ENCODE measurements around the gene TRIM38.
A peak's percentile ranks its signal among the peaks of the same experiment; 100 is the strongest.

Gene TRIM38

DNA sequence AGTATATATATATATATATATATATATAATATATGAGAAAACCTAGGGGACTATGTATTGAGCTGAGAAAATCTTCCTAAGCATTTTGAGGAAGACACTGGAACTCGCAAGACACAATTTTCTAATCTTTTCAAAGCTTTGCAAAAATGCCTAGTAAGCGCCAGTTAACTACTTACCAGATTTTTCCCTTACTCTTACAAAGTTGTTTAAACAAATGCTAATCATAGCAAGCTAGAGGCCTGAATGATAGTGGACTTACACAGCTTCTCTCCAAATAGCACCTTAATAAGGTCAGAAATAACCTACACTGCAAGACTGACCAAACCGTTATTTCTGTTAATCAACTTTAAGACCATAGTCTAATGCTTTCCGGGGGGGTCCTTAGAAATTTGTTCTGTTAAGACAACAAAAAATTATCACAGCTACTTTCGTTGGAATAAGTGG is 68.6 kb downstream of the TRIM38 start:
- TF ChIP-seq, protein P1, sequence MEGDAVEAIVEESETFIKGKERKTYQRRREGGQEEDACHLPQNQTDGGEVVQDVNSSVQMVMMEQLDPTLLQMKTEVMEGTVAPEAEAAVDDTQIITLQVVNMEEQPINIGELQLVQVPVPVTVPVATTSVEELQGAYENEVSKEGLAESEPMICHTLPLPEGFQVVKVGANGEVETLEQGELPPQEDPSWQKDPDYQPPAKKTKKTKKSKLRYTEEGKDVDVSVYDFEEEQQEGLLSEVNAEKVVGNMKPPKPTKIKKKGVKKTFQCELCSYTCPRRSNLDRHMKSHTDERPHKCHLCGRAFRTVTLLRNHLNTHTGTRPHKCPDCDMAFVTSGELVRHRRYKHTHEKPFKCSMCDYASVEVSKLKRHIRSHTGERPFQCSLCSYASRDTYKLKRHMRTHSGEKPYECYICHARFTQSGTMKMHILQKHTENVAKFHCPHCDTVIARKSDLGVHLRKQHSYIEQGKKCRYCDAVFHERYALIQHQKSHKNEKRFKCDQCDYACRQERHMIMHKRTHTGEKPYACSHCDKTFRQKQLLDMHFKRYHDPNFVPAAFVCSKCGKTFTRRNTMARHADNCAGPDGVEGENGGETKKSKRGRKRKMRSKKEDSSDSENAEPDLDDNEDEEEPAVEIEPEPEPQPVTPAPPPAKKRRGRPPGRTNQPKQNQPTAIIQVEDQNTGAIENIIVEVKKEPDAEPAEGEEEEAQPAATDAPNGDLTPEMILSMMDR (IDR thresholded peaks at IDR 0.05; ENCODE audit: borderline replicate concordance, control extremely low read depth, extremely low read depth, insufficient read depth, missing control alignments): no peak
- no peak for DNase-seq (ENCODE audit: low spot score)
- in situ Hi-C loops (cut with MboI; ENCODE audit: low sequenced_read_pairs, unreplicated experiment): loop anchor here (10.0 kb wide), 3 partner anchors 174 to 1804 kb away; a partner anchor contains a TSS

- in situ Hi-C loops (cut with MboI; ENCODE audit: low sequenced_read_pairs, unreplicated experiment): loop anchor here (10.0 kb wide), 3 partner anchors 173 to 1803 kb away; a partner anchor contains a TSS
- TF ChIP-seq, protein P1 (IDR thresholded peaks at IDR 0.05; ENCODE audit: borderline replicate concordance, control extremely low read depth, extremely low read depth, insufficient read depth, missing control alignments): peak; percentile 39
- DNase-seq (ENCODE audit: low spot score): peak; percentile 90
Measured at GRCh38 chr6:26031595-26032339, 69.2 kb downstream of the TRIM38 start.

DNA sequence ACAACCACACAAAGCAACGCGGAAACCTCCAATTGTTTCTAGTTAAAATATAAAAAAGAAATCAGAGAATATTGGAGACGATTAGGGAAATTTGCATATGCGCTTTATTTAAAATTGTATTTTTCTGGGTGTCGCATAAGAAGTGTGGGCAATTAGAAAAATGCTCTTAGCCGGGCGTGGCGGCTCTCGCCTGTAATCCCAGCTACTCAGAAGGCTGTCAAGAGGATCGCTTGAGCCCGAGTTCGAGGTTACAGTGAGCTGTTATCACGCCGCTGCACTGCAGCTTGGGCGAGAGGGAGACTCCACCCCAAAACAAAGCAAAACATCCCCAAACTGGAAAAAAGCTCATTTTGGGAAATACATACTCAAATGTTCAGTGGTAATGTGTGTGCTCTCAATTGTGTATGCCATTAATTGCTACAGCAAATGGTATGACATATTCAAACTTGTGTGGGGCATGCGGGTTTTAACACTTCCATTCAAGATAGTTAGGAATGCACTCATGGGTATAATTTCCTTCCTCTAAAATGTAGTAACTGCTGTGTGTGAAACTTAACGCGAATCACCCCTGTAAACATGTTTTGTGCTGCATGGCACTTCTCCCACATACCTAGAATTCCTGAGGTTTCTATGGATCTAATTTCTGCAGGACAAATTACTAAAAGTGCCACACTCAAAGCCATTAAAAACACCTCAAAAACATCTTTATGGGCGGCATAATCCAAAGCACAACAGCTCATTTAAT is 69.9 kb downstream of the TRIM38 start:
- in situ Hi-C loops (cut with MboI; ENCODE audit: low sequenced_read_pairs, unreplicated experiment): loop anchor here (10.0 kb wide), 3 partner anchors 172 to 1802 kb away; a partner anchor contains a TSS
- DNase-seq (ENCODE audit: low spot score): no peak
- TF ChIP-seq, protein P1 (IDR thresholded peaks at IDR 0.05; ENCODE audit: borderline replicate concordance, control extremely low read depth, extremely low read depth, insufficient read depth, missing control alignments): no peak

DNA sequence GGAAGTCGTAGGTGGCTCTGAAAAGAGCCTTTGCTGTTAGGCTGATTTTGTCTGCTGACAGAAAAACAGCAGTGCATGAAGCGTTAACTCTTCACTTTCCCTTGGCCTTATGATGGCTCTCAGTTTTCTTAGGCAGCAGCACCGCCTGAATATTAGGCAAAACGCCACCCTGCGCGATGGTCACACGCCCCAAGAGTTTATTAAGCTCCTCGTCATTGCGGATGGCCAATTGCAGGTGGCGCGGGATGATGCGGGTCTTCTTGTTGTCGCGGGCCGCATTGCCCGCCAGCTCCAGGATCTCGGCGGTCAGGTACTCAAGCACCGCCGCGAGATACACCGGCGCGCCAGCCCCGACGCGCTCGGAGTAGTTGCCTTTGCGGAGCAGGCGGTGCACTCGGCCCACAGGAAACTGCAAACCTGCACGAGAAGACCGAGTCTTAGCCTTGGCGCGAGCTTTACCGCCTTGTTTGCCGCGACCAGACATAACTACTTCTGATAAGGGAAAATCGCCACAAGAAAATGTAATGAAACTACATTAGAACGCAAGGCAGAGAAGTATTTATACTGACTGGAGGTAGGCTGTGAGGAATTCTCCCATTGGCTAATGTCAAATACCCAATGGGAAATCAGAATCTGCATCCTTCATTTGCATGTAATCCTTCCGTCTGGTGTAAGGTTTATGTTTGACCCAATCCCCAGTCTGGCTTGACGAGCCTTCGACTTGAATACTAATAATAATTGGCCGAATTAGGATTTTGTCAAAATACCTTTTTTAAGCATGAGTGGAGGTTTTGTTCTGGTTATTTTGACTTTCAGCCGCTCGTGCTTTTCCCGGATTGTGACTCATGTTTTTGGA is 70.7 kb downstream of the TRIM38 start:
- peak; percentile 87 for DNase-seq (ENCODE audit: low spot score)
- TF ChIP-seq, protein P1 (IDR thresholded peaks at IDR 0.05; ENCODE audit: borderline replicate concordance, control extremely low read depth, extremely low read depth, insufficient read depth, missing control alignments): no peak
- in situ Hi-C loops (cut with MboI; ENCODE audit: low sequenced_read_pairs, unreplicated experiment): loop anchor here (10.0 kb wide), 3 partner anchors 171 to 1801 kb away; a partner anchor contains a TSS

GRCh38 chr6:26033941-26034354 is 71.3 kb downstream of the TRIM38 start:
- no peak for DNase-seq (ENCODE audit: low spot score)
- TF ChIP-seq, protein P1 (IDR thresholded peaks at IDR 0.05; ENCODE audit: borderline replicate concordance, control extremely low read depth, extremely low read depth, insufficient read depth, missing control alignments): no peak
- in situ Hi-C loops (cut with MboI; ENCODE audit: low sequenced_read_pairs, unreplicated experiment): loop anchor here (10.0 kb wide), 3 partner anchors 171 to 1801 kb away; a partner anchor contains a TSS

DNA sequence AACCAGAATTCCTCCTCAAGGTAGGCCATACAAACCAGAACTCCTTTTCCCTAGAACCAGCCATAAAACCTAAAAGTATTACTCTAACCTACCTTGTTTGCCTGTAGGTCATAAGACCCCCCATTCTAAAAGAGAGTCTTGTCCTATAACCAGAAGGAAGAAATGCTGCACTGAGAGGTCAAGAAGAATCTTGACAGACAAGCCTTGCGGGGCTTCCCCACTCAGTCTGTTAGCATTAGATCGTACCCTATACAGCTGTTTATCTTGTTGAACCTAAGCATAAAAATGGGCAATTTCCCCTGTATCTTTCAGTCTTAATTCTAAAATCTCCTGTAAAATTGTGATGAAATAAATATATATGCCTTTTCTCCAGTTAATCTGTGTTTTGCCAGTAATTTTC is 72.3 kb downstream of the TRIM38 start:
- TF ChIP-seq, protein P1 (IDR thresholded peaks at IDR 0.05; ENCODE audit: borderline replicate concordance, control extremely low read depth, extremely low read depth, insufficient read depth, missing control alignments): no peak
- in situ Hi-C loops (cut with MboI; ENCODE audit: low sequenced_read_pairs, unreplicated experiment): loop anchor here (10.0 kb wide), 3 partner anchors 170 to 1800 kb away; a partner anchor contains a TSS
- no peak for DNase-seq (ENCODE audit: low spot score)
